ENCODE data around the gene PHF21A.

Gene PHF21A

GRCh38 chr11:45930951-45931570 is 190.2 kb downstream of the PHF21A start:
- DNase-seq = no peak

GRCh38 chr11:45930031-45930794 is 191.0 kb downstream of the PHF21A start:
- peak; percentile 5 for DNase-seq

DNA sequence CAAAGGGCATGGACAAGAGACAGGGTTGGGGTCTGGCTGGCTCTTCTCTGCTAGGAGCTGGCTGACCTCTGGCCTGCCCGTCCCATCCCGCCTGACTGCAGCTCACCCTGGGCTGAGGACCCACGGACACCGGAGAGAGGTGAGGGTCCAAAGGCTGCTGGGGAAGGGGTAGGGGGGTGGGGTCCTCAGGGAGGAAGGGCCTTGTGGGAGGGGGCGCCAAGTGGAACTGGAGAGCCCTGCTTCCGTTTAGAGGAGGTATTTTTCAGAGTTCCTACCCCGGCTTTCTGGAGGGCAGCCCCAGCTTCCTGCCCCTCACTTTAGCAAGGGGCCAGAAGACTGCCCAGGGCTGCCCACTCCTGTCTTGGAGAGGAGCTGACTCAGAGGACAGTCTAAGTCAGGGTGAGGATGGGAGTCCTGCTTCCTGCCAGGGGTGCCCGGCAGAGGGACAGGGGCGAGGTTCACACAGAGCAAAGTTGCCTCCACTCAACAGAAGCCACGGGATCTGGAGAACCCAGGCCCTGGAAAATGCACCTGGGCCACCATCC is 191.7 kb downstream of the PHF21A start:
- DNase-seq = no peak

GRCh38 chr11:45928535-45929215 is 192.6 kb downstream of the PHF21A start:
- no peak for DNase-seq

DNA sequence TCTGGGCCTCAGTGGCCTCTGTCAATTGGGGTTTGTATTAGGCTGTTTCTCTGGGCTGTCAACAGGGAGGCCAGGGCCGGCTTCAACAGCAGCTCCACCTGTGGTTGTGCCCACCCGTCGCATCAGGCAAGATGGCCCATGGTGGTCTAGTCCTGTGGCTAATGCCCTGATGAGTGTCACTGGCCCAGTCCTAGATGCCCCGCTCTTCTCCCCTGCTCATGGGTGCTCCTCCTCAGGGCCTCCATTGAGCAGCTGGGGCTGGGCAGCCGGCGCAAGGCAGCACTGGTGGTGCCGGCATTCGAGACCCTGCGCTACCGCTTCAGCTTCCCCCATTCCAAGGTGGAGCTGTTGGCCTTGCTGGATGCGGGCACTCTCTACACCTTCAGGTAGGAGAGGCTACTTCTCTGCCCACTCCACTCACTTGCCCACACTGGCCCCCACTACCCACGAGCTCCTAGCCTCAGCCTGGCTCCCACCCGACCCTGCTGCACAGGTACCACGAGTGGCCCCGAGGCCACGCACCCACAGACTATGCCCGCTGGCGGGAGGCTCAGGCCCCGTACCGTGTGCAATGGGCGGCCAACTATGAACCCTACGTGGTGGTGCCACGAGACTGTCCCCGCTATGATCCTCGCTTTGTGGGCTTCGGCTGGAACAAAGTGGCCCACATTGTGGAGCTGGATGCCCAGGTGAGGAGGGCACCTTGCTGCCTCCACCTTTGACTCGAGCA is 193.4 kb downstream of the PHF21A start:
- DNase-seq = no peak

- no peak for DNase-seq
These were observed 193.9 kb downstream of the PHF21A start for GRCh38 chr11:45927332-45927683.

GRCh38 chr11:45926536-45927331 is 194.5 kb downstream of the PHF21A start:
- no peak for DNase-seq

DNA sequence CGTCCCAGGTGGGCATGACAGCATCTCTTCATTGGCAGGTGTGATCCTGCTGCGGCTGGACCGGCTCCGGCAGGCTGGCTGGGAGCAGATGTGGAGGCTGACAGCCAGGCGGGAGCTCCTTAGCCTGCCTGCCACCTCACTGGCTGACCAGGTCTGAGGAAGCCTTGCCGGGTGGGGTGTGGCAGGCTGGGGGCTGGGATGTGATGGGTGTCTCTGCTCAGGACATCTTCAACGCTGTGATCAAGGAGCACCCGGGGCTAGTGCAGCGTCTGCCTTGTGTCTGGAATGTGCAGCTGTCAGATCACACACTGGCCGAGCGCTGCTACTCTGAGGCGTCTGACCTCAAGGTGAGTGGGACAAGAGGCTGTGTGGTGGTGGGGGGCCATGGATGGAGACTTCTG is 195.3 kb downstream of the PHF21A start:
- no peak for DNase-seq

- no peak for DNase-seq
These were observed 195.7 kb downstream of the PHF21A start for GRCh38 chr11:45925550-45925949.

- no peak for DNase-seq
These were observed 196.3 kb downstream of the PHF21A start for GRCh38 chr11:45924927-45925326.

DNA sequence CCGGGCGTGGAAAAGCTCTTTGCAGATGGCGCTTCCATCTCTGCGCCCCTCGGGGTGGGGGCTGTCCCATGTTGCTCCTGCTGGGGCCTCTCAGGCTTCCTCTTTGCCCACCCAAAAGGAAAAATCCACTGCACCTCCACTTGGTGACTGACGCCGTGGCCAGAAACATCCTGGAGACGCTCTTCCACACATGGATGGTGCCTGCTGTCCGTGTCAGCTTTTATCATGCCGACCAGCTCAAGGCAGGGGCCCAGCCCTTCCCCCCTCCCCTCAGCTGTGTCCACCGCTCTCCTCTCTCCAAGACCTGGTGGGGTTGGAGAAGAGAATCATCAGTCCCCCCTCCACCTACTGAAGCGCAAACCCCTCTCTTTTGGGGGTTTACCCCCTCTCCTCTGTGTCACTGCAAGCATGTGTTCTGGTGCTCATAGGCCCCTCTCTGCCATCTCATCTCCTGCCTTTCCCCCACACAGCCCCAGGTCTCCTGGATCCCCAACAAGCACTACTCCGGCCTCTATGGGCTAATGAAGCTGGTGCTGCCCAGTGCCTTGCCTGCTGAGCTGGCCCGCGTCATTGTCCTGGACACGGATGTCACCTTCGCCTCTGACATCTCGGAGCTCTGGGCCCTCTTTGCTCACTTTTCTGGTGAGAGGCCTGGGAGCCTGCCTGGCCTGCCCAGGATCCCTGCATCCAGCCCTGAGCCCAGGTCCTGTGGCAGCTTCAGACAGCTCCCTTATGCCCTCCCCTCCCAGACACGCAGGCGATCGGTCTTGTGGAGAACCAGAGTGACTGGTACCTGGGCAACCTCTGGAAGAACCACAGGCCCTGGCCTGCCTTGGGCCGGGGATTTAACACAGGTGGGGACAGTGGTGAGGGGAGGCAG is 197.0 kb downstream of the PHF21A start:
- DNase-seq = no peak

GRCh38 chr11:45922425-45923082 is 198.7 kb downstream of the PHF21A start, which contains the start of gene LARGE2:
LARGE2 (plus strand) TSS chr11:45922656; CDS start chr11:45922883, 227 bp downstream.
- DNase-seq = no peak

DNA sequence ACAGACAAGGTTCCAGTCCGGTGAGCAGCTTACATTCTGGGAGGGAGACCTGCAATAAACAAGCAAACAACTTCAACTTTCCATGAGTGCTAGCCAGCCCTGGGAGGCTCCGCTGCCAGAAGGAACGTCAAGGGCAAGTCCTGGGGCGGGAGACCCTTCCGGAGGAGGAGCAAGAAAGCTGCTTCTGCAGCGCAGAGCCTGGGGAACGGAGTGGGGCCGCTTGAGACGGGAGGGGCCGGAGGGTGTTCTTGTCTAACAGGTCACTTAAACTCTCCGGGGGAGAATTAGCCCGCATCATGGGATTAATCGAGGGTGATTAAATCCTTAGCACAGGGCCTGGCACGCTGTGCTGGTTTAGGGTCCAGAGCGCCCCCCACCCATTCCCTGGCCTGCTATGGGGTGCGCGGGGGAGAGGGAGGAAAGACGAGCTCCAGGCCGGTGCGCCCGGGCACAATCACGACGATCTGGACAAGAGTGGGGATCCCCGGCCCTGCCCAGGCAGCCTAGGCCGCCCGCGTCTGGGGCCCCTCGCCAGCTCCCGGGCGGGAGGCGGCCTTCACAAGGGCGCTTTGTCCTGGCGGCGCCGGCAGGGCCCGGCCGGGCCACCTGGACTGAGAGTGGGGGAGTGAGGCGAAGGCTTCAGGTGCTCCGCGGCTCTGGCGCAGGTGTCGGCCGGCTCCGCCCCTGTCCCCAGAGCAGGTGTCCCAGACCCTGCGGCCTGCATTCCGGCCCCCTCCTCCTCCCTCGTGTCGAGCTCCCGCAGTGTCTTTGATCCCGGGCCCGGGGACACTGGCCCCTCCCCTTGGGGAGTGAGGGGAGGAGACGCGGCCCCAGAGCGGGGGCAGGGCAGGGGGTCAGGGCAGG is 199.5 kb downstream of the PHF21A start:
- DNase-seq = no peak

DNA sequence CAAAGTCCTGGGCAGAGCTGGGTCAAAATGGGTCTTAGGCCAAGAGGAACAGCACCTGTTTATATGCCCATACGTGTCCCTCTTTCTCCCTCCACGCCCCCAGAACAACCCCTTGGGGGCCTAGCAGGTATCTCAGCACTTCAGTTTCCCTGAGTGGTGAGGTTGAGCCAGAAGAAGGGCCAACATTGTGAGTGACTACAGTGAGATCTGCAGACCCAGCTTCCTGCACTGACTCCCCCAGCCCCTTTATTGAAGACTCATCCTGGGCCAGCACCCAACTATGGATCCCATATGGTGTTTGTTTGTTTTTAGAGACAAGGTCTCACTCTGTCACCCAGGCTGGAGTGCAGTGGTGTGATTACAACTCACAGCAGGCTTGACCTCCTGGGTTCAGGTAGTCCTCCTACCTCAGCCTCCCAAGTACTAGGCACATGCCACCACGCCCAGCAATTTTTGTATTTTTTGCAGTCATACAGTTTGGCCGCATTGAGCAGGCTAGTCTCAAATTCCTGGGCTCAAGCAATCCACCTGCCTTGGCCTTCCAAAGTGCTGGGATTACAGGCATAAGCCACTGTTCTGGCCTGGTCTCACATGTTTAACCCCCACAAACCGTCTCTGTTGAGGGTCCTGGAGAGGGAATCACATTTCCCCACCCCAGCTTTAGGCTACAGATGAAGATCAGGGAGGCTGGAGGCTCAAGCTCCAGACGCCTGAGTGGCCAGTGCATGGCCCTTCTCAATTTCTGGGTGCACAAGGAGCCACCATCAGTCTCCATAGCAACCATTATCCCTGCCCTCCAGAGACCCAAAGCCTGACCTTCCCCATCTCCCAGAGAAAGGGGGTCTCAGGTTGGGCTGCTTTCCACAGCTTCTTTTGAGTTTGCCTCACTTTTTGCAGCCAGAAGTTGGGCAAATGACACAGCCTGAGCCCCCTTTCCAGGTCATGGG is 200.4 kb downstream of the PHF21A start:
- DNase-seq = no peak

GRCh38 chr11:45919806-45920530 is 201.3 kb downstream of the PHF21A start:
- no peak for DNase-seq

GRCh38 chr11:45918962-45919675 is 202.1 kb downstream of the PHF21A start:
- DNase-seq = no peak
